IPS DF 6.9 (cell line): ENCODE measurements around the gene CFAP157.

Experiments
- DNase-seq: peaks from one replicate; pipeline ENCODE4 v3.0.0-alpha.2; 2013; ENCODE audit warnings: low read depth, low spot score
- H3K27ac ChIP-seq: one replicate; pipeline ENCODE4 v1.5.1; 2013; ENCODE audit warnings: low read length, control low read depth
- H3K27me3 ChIP-seq: 2 replicates; pipeline ENCODE4 v1.6.1; 2013; ENCODE audit warnings: mild to moderate bottlenecking, low read length; ENCODE audit not compliant: control insufficient read depth, insufficient read depth
- H3K36me3 ChIP-seq: 2 replicates; pipeline ENCODE4 v1.6.1; 2013; ENCODE audit warnings: low read length; ENCODE audit not compliant: control insufficient read depth, insufficient read depth
- H3K4me1 ChIP-seq: 2 replicates; pipeline ENCODE4 v1.6.1; 2013; ENCODE audit warnings: low read length; ENCODE audit not compliant: control insufficient read depth, insufficient read depth
- H3K4me3 ChIP-seq: 2 replicates; pipeline ENCODE4 v1.5.1; 2013; ENCODE audit warnings: mild to moderate bottlenecking, low read length
- H3K9me3 ChIP-seq: 2 replicates; pipeline ENCODE4 v1.6.1; 2013; ENCODE audit warnings: low read length, inconsistent platforms; ENCODE audit not compliant: control insufficient read depth, insufficient read depth
- WGBS: extraction: QIAGEN DNeasy Blood & Tissue Kit; methylation state at CpG from one replicate; pipeline ENCODE4 v1.1.7; 2013; ENCODE audit warnings: mixed read lengths, missing lambda C conversion rate; ENCODE audit not compliant: insufficient read length, insufficient coverage; 5-methylcytosine and 5-hydroxymethylcytosine counted together

The CFAP157 gene

GRCh38 chr9:127706836-127707241 is at the start of gene CFAP157:
TSS of gene CFAP157 (plus strand) at chr9:127706988. CDS start at chr9:127707032, 44 bp downstream.
- Histone ChIP-seq H3K4me1 (peaks cover 12% of the 10 kb centered on the region), H3K9me3 (no peaks in the 10 kb centered on the region), H3K4me3 (no peak within 1 kb of the TSS), H3K27me3 (no peaks in the 10 kb centered on the region), H3K36me3 (no peaks in the 10 kb centered on the region; the same call in 1 of the 2 replicates), H3K27ac (no peak within 1 kb of the TSS)
- no peak for DNase-seq
- no CpG with 5 or more reads among the region's 11 CpGs for WGBS

- Histone ChIP-seq H3K9me3 (no peaks in the 10 kb centered on the region), H3K27ac (no peak overlapping the region), H3K36me3 (no peaks in the 10 kb centered on the region), H3K27me3 (no peaks in the 10 kb centered on the region), H3K4me3 (no peak overlapping the region), H3K4me1 (0 out of 2 replicates have a peak, but pooled peaks cover 1% of the 10 kb centered on the region)
- no peak for DNase-seq
- no CpG with 5 or more reads among the region's 5 CpGs for WGBS
Observed at GRCh38 chr9:127658428-127658827, 48.4 kb upstream of the CFAP157 start.

- no CpG with 5 or more reads among the region's 13 CpGs for WGBS
- H3K36me3 ChIP-seq: 0 out of 2 replicates have a peak, but pooled peaks cover 4% of the 10 kb centered on the region
- H3K4me1 ChIP-seq: no peaks in the 10 kb centered on the region
- H3K27me3 ChIP-seq: no peaks in the 10 kb centered on the region
- no peak overlapping the region for H3K27ac ChIP-seq
- DNase-seq: no peak
- H3K9me3 ChIP-seq: no peaks in the 10 kb centered on the region
- H3K4me3 ChIP-seq: no peak overlapping the region
Observed at GRCh38 chr9:127660886-127661741, 45.7 kb upstream of the CFAP157 start.

- Histone ChIP-seq H3K9me3 (no peaks in the 10 kb centered on the region), H3K27me3 (no peaks in the 10 kb centered on the region), H3K4me3 (no peak overlapping the region), H3K27ac (no peak overlapping the region), H3K4me1 (no peaks in the 10 kb centered on the region), H3K36me3 (0 out of 2 replicates have a peak, but pooled peaks cover 4% of the 10 kb centered on the region)
- no peak for DNase-seq
- WGBS: no CpG with 5 or more reads among the region's 1 CpG
Observed at GRCh38 chr9:127662617-127663016, 44.2 kb upstream of the CFAP157 start.

DNA sequence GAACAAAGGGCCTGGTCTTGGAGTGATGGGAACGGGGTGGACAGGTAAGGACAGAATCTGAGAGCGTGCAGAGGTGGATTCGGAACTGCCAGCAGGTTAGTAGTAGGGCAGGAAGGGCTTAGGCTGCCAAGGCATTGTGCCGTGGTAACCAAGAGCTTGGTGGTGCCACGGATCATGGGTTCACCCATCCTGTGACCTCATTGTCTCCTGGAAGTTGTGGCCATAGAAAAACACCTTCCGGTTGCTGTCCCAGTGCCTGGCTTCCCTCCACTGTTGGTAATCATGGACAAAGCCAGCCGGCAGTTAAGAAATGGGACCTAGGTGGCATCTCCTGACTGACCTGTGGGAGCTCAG is 42.5 kb upstream of the CFAP157 start:
- Histone ChIP-seq H3K4me3 (no peak overlapping the region), H3K36me3 (0 out of 2 replicates have a peak, but pooled peaks cover 4% of the 10 kb centered on the region), H3K27ac (no peak overlapping the region), H3K27me3 (no peaks in the 10 kb centered on the region), H3K4me1 (no peaks in the 10 kb centered on the region), H3K9me3 (no peaks in the 10 kb centered on the region)
- WGBS: no CpG with 5 or more reads among the region's 7 CpGs
- no peak for DNase-seq

DNA sequence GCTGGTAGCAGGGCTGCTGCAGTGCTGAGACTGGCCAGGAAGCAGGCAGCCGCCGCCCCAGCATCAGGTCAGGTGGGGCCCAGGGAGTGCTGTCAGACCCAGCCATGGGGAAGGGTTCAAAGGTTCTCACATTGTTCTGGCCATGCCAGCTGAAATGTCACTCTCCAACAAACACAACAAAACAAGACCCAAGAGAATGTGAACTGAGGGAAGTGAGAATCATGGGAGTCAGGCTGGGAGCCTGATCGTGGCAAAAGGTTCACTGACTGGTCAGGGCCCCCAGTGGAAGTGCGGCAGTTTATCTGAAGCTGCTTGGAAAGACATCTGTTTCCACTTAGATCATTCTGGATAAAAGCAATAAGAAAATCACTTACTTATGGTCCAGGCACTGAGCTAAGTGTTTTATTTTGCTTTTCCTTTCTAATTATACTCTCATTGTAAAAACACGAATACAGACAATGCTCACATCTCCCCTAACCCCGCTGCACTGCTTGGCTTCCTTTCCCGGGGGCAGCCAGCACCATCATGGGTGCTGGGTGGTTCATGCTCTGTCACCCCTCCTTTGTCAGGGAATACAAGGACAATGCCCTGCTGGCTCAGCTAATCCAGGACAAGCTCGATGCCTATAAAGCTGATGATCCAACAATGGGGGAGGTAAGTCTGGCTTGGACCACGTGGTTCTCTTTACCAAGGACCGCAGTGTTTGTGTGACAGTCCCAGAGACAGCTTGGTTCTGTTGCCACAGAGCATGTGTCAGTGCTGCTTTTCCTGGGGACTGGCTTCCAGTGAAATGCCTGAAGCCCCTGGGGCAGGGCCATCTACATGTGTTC is 41.9 kb upstream of the CFAP157 start:
- WGBS: no CpG with 5 or more reads among the region's 10 CpGs
- no peak for DNase-seq

GRCh38 chr9:127667127-127667844 is 39.5 kb upstream of the CFAP157 start:
- H3K4me1 ChIP-seq: no peaks in the 10 kb centered on the region
- no CpG with 5 or more reads among the region's 3 CpGs for WGBS
- H3K27ac ChIP-seq: no peak overlapping the region
- no peaks in the 10 kb centered on the region for H3K27me3 ChIP-seq
- H3K4me3 ChIP-seq: no peak overlapping the region
- H3K9me3 ChIP-seq: no peaks in the 10 kb centered on the region
- DNase-seq: no peak
- H3K36me3 ChIP-seq: peaks cover 4% of the 10 kb centered on the region; the same call in 1 of the 2 replicates

More for the DNA sequence above, 41.9 kb upstream of the CFAP157 start:
- Histone ChIP-seq H3K9me3 (no peaks in the 10 kb centered on the region), H3K27ac (no peak overlapping the region), H3K36me3 (0 out of 2 replicates have a peak, but pooled peaks cover 4% of the 10 kb centered on the region), H3K4me1 (no peaks in the 10 kb centered on the region), H3K4me3 (no peak overlapping the region), H3K27me3 (no peaks in the 10 kb centered on the region)

DNA sequence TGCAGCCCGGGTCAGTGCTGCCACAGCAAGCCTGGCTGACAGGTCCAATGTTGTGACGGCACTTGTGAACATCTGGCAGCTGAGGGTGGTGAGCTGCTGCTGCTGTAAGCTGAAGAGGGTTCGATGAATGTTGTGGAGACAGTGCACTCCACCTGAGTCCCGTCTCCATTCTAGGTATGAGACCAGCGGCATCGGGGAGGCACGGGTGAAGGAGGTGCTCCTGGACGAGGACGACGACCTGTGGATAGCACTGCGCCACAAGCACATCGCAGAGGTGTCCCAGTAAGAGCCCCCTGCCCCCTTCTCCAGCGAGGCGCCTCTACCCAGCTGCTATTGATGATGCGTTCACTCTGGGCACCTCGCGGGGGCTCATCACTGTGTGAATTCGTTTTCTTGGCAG is 38.9 kb upstream of the CFAP157 start:
- Histone ChIP-seq H3K9me3 (no peaks in the 10 kb centered on the region), H3K27ac (no peak overlapping the region), H3K27me3 (no peaks in the 10 kb centered on the region), H3K36me3 (peaks cover 4% of the 10 kb centered on the region; the same call in 1 of the 2 replicates), H3K4me1 (no peaks in the 10 kb centered on the region), H3K4me3 (no peak overlapping the region)
- WGBS: no CpG with 5 or more reads among the region's 18 CpGs
- no peak for DNase-seq

DNA sequence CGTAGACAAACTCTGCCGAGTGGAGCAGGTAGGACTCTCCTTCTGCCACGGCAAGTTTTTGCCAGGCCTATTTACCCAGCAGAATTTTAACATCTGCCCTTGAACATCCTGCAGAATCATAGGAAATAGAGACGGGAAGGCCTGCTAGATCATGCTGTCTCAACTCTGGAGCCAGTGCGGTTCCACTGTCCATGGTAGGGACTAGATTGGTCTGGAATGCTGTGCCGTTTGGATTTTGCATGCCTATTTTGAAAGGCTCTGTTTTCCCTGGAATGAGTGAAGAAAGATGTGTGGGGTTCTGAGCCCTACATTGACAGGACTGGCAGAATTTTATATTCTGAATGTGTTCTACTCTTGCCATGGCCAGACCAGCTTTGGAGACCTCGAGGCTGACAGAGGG is 33.6 kb upstream of the CFAP157 start:
- no peak overlapping the region for H3K27ac ChIP-seq
- H3K36me3 ChIP-seq: peaks cover 11% of the 10 kb centered on the region
- H3K4me3 ChIP-seq: no peak overlapping the region
- no peaks in the 10 kb centered on the region for H3K4me1 ChIP-seq
- H3K9me3 ChIP-seq: no peaks in the 10 kb centered on the region
- DNase-seq: no peak
- no CpG with 5 or more reads among the region's 7 CpGs for WGBS
- H3K27me3 ChIP-seq: no peaks in the 10 kb centered on the region

- H3K27ac ChIP-seq: no peak overlapping the region
- DNase-seq: no peak
- no peaks in the 10 kb centered on the region for H3K4me1 ChIP-seq
- no peaks in the 10 kb centered on the region for H3K27me3 ChIP-seq
- H3K9me3 ChIP-seq: no peaks in the 10 kb centered on the region
- no CpG with 5 or more reads among the region's 12 CpGs for WGBS
- H3K36me3 ChIP-seq: peaks cover 20% of the 10 kb centered on the region
- no peak overlapping the region for H3K4me3 ChIP-seq
Observed at GRCh38 chr9:127676638-127677037, 30.1 kb upstream of the CFAP157 start.
